NCI-H2081 (cell line): ENCODE data around the gene FGFBP2.
"Not testable (repeated sequence)": the region's sequence is repeated elsewhere in the genome, so short reads cannot be mapped to it uniquely, and the experiment has no call there.

Experiments
- DNase-seq, 2 experiments: peaks; one replicate each; lab custom pipeline; 2025; lab: John Stamatoyannopoulos, UW

Gene FGFBP2

GRCh38 chr4:15930314-15930713 lies 32.7 kb downstream of the FGFBP2 start:
- DNase-seq, result no peak

GRCh38 chr4:15929540-15929939 lies 33.4 kb downstream of the FGFBP2 start:
- DNase-seq, result no peak

- no peak for DNase-seq
These were observed 34.1 kb downstream of the FGFBP2 start for GRCh38 chr4:15928883-15929282.

- no peak for DNase-seq
These were observed 36.5 kb downstream of the FGFBP2 start for GRCh38 chr4:15926486-15926885.

GRCh38 chr4:15925830-15926229 lies 37.1 kb downstream of the FGFBP2 start:
- peak in 1 of 2 experiments; percentile 40 for DNase-seq

GRCh38 chr4:15921592-15921932 lies 41.4 kb downstream of the FGFBP2 start:
- no peak for DNase-seq

GRCh38 chr4:15920723-15921591 lies 42.0 kb downstream of the FGFBP2 start:
- peak in 1 of 2 experiments; percentile 14 for DNase-seq

GRCh38 chr4:15918484-15919129 lies 44.4 kb downstream of the FGFBP2 start:
- no peak for DNase-seq

- no peak for DNase-seq
These were observed 45.7 kb downstream of the FGFBP2 start for GRCh38 chr4:15917297-15917696.

GRCh38 chr4:15916358-15916757 lies 46.6 kb downstream of the FGFBP2 start:
- not testable (repeated sequence) for DNase-seq

GRCh38 chr4:15914736-15915135 lies 48.2 kb downstream of the FGFBP2 start:
- no peak for DNase-seq

GRCh38 chr4:15914291-15914690 lies 48.7 kb downstream of the FGFBP2 start:
- no peak for DNase-seq

GRCh38 chr4:15913631-15913970 lies 49.4 kb downstream of the FGFBP2 start:
- no peak for DNase-seq

GRCh38 chr4:15912961-15913630 lies 49.9 kb downstream of the FGFBP2 start:
- DNase-seq, result no peak

GRCh38 chr4:15912236-15912635 lies 50.7 kb downstream of the FGFBP2 start:
- DNase-seq, result no peak
